ENCODE data around the gene SNRPD1. TPM values are rescaled to one million over a fixed set of nuclear protein-coding genes. Genes with fewer than 3 reads are reported as not detected.

SNRPD1 gene
- total and polyA plus RNA-seq, 9 of the 15 experiments (the other 6 are each of a cell fraction or from before 2014, with no cell fraction given): 186 to 1,063 (median 313) TPM

GRCh38 chr18:21682371-21683051 lies 70.4 kb downstream of the SNRPD1 start:
- Histone ChIP-seq H3K36me3 (ENCODE audit: control insufficient read depth, insufficient read depth, low read length) (peaks cover 20% of the 10 kb centered on the region; the same call in 2 of the 3 replicates), H3K79me2 (ENCODE audit: control insufficient read depth, insufficient read depth, low read length) (no peaks in the 10 kb centered on the region), H3K27me3 (ENCODE audit: control insufficient read depth in 2 of 2, insufficient read depth in 2 of 2, low read length in 2 of 2) (no peaks in the 10 kb centered on the region), H2AFZ (ENCODE audit: low read depth, low read length) (no peak overlapping the region), H3K4me2 (ENCODE audit: insufficient read depth, low read length) (no peak overlapping the region), H4K20me1 (replicated peaks; ENCODE audit: control insufficient read depth, insufficient read depth, low read length) (no peaks in the 10 kb centered on the region), H3K4me3 (no peak overlapping the region), H3K9me3 (replicated peaks; ENCODE audit: control insufficient read depth, insufficient read depth, low read depth, low read length) (no peaks in the 10 kb centered on the region), H3K9ac (ENCODE audit: insufficient read depth in 1 of 2, low read depth in 2 of 2, low read length in 2 of 2) (no peak overlapping the region), H3K27ac (ENCODE audit: extremely low read depth, low read depth, low read length) (no peak overlapping the region), H3K9me1 (ENCODE audit: control insufficient read depth, insufficient read depth, low read length) (no peaks in the 10 kb centered on the region), H3K4me1 (replicated peaks in 1 of 2; ENCODE audit: control insufficient read depth in 2 of 2, insufficient read depth in 2 of 2, low read length in 2 of 2) (peaks cover 3 to 7% of the 10 kb centered on the region in 2 experiments; a peak in 4 of 5 replicates)
- DNase-seq (ENCODE audit: extremely low read depth in 1 of 4, low spot score in 3 of 4) (no peak), ATAC-seq (no peak), FAIRE-seq (no peak)
- CTCF ChIA-PET (ENCODE audit: low intra/inter-chr PET ratio): no interaction called here
- TF ChIP-seq PRMT5 (CRISPR knock-in tag; IDR thresholded peaks at IDR 0.05) (no peak), JUNB (CRISPR knock-in tag; conservative IDR thresholded peaks at IDR 0.05) (no peak), YY1 (IDR thresholded peaks at IDR 0.05; ENCODE audit: borderline replicate concordance in 1 of 3, control insufficient read depth in 1 of 3, extremely low read depth in 1 of 3, insufficient read depth in 3 of 3, insufficient read length in 1 of 3, insufficient replicate concordance in 2 of 3, low read depth in 1 of 3, low read length in 2 of 3) (no peak), ZNF165 (CRISPR knock-in tag; IDR thresholded peaks at IDR 0.05; ENCODE audit: borderline replicate concordance) (no peak), MNT (conservative IDR thresholded peaks at IDR 0.05) (no peak), ZBTB8A (IDR thresholded peaks at IDR 0.05; ENCODE audit: partially characterized antibody) (no peak), PKNOX1 (IDR thresholded peaks at IDR 0.05) (no peak), SETDB1 (IDR thresholded peaks at IDR 0.05; ENCODE audit: low read length) (no peak)
- BruUV-seq (replicated peaks): no TSS peak
- in situ Hi-C loops (cut with MboI) (no loop called here), intact Hi-C loops (cut with micrococcal nuclease) (no loop called here)
- 83% methylated on average over 11 of the region's 11 CpGs for WGBS (ENCODE audit: insufficient coverage, low coverage, missing lambda C conversion rate)
- POLR2A ChIA-PET: interaction anchor here (0.8 to 1.4 kb wide), 2 partner anchors 9 to 11 kb away, joined by 3 to 4 read pairs; no protein-coding TSS in a partner anchor

Small RNA genes lying within 50 kb of the gene (microRNA-seq; reads per million reads assigned to microRNA genes)
- not detected for gene MIR320C1 (ENCODE audit: borderline microRNAs expressed)

Small RNA genes lying within 50 kb of the gene (small RNA-seq; reads per million reads assigned to genes)
- gene MIR320C1: not detected

Other genes starting within 250 kb of the SNRPD1 start
- 17.1 and 19.8 TPM in 2 replicates for gene ESCO1, start 11.6 kb upstream of the SNRPD1 start, total RNA-seq (2014; rRNA removed)
- gene ESCO1, start 11.6 kb upstream of the SNRPD1 start, total RNA-seq (2014; rRNA removed; fragmentation: Illumina TruSeq; extraction: Trizol): 29.9 and 34.5 TPM in 2 replicates
- gene ESCO1, start 11.6 kb upstream of the SNRPD1 start, total RNA-seq (2015; rRNA removed; fragmentation: Illumina TruSeq; extraction: Trizol): 26.7 and 31.3 TPM in 2 replicates
- 19.6 TPM in 2 replicates for gene ESCO1, start 11.6 kb upstream of the SNRPD1 start, total RNA-seq (2021)
- 12.4 and 15.0 TPM in 2 replicates for gene ESCO1, start 11.6 kb upstream of the SNRPD1 start, polyA plus RNA-seq (2011; rRNA removed)
- gene ESCO1, start 11.6 kb upstream of the SNRPD1 start, polyA plus RNA-seq (2014; fragmentation: Illumina TruSeq; extraction: Trizol): 20.5 and 24.1 TPM in 2 replicates
- gene ESCO1, start 11.6 kb upstream of the SNRPD1 start, polyA plus RNA-seq (2014; fragmentation: Nextera tagmentation; extraction: Ambion mirVana): 10 to 100 TPM; 15.6 to 22.6 TPM
- 15.7 and 16.7 TPM in 2 replicates for gene ESCO1, start 11.6 kb upstream of the SNRPD1 start, polyA plus RNA-seq (2014; rRNA removed)
- gene ABHD3, start 92.5 kb downstream of the SNRPD1 start, total RNA-seq (2014; rRNA removed): 14.8 and 17.7 TPM in 2 replicates
- gene ABHD3, start 92.5 kb downstream of the SNRPD1 start, total RNA-seq (2014; rRNA removed; fragmentation: Illumina TruSeq; extraction: Trizol): 25.2 and 27.9 TPM in 2 replicates
- gene ABHD3, start 92.5 kb downstream of the SNRPD1 start, total RNA-seq (2015; rRNA removed; fragmentation: Illumina TruSeq; extraction: Trizol): 23.1 and 24.6 TPM in 2 replicates
- gene ABHD3, start 92.5 kb downstream of the SNRPD1 start, total RNA-seq (2021): 19.4 and 20.7 TPM in 2 replicates
- 35.2 and 38.8 TPM in 2 replicates for gene ABHD3, start 92.5 kb downstream of the SNRPD1 start, polyA plus RNA-seq (2011; rRNA removed)
- gene ABHD3, start 92.5 kb downstream of the SNRPD1 start, polyA plus RNA-seq (2014; fragmentation: Illumina TruSeq; extraction: Trizol): 14.4 and 18.1 TPM in 2 replicates
- 1 to 10 TPM; 6.3 to 8.1 TPM for gene ABHD3, start 92.5 kb downstream of the SNRPD1 start, polyA plus RNA-seq (2014; fragmentation: Nextera tagmentation; extraction: Ambion mirVana)
- 28.0 and 31.4 TPM in 2 replicates for gene ABHD3, start 92.5 kb downstream of the SNRPD1 start, polyA plus RNA-seq (2014; rRNA removed)
- gene MIB1, start 128.5 kb downstream of the SNRPD1 start, total RNA-seq (2014; rRNA removed): 21.3 and 23.2 TPM in 2 replicates
- gene MIB1, start 128.5 kb downstream of the SNRPD1 start, total RNA-seq (2014; rRNA removed; fragmentation: Illumina TruSeq; extraction: Trizol): 43.8 and 51.7 TPM in 2 replicates
- gene MIB1, start 128.5 kb downstream of the SNRPD1 start, total RNA-seq (2015; rRNA removed; fragmentation: Illumina TruSeq; extraction: Trizol): 32.8 and 34.8 TPM in 2 replicates
- gene MIB1, start 128.5 kb downstream of the SNRPD1 start, total RNA-seq (2021): 37.1 and 42.8 TPM in 2 replicates
- gene MIB1, start 128.5 kb downstream of the SNRPD1 start, polyA plus RNA-seq (2011; rRNA removed): 25.7 and 35.1 TPM in 2 replicates
- 19.5 and 21.3 TPM in 2 replicates for gene MIB1, start 128.5 kb downstream of the SNRPD1 start, polyA plus RNA-seq (2014; fragmentation: Illumina TruSeq; extraction: Trizol)
- gene MIB1, start 128.5 kb downstream of the SNRPD1 start, polyA plus RNA-seq (2014; fragmentation: Nextera tagmentation; extraction: Ambion mirVana): 1 to 10 TPM; 7.2 to 7.6 TPM
- 9.7 and 10.3 TPM in 2 replicates for gene MIB1, start 128.5 kb downstream of the SNRPD1 start, polyA plus RNA-seq (2014; rRNA removed)

All from K562 (cell line).